ENCODE results near the gene QPRT.
"Not testable (repeated sequence)": the region's sequence is repeated elsewhere in the genome, so short reads cannot be mapped to it uniquely, and the experiment has no call there.

QPRT gene

DNA sequence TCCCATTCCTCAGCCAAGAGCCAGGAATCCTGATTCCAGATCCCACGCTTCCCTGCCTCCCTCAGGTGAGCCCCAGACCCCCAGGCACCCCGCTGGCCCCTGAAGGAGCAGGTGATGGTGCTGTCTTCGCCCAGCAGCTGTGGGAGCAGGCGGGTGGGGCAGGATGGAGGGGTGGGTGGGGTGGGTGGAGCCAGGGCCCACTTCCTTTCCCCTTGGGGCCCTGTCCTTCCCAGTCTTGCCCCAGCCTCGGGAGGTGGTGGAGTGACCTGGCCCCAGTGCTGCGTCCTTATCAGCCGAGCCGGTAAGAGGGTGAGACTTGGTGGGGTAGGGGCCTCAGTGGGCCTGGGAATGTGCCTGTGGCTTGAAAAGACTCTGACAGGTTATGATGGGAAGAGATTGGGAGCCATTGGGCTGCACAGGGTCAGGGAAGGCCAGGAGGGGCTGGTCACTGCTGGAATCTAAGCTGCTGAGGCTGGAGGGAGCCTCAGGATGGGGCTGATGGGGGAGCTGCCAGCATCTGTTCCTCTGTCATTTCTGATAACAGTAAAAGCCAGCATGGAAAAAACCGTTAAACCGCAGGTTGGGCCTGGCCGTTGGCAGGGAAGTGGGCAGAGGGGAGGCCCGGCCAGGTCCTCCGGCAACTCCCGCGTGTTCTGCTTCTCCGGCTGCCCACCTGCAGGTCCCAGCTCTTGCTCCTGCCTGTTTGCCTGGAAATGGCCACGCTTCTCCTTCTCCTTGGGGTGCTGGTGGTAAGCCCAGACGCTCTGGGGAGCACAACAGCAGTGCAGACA lies 15.8 kb upstream of the QPRT start, which contains the start of gene SPN:
Gene SPN (plus strand): TSS at position 232 of the 791 bp plus-strand sequence. CDS start 482 bp downstream, at position 714.
- no peak for DNase-seq

DNA sequence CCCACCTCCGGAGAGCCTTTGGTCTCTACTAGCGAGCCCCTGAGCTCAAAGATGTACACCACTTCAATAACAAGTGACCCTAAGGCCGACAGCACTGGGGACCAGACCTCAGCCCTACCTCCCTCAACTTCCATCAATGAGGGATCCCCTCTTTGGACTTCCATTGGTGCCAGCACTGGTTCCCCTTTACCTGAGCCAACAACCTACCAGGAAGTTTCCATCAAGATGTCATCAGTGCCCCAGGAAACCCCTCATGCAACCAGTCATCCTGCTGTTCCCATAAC lies 15.2 kb upstream of the QPRT start:
- DNase-seq: no peak

DNA sequence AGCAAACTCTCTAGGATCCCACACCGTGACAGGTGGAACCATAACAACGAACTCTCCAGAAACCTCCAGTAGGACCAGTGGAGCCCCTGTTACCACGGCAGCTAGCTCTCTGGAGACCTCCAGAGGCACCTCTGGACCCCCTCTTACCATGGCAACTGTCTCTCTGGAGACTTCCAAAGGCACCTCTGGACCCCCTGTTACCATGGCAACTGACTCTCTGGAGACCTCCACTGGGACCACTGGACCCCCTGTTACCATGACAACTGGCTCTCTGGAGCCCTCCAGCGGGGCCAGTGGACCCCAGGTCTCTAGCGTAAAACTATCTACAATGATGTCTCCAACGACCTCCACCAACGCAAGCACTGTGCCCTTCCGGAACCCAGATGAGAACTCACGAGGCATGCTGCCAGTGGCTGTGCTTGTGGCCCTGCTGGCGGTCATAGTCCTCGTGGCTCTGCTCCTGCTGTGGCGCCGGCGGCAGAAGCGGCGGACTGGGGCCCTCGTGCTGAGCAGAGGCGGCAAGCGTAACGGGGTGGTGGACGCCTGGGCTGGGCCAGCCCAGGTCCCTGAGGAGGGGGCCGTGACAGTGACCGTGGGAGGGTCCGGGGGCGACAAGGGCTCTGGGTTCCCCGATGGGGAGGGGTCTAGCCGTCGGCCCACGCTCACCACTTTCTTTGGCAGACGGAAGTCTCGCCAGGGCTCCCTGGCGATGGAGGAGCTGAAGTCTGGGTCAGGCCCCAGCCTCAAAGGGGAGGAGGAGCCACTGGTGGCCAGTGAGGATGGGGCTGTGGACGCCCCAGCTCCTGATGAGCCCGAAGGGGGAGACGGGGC lies 14.7 kb upstream of the QPRT start:
- DNase-seq: no peak

DNA sequence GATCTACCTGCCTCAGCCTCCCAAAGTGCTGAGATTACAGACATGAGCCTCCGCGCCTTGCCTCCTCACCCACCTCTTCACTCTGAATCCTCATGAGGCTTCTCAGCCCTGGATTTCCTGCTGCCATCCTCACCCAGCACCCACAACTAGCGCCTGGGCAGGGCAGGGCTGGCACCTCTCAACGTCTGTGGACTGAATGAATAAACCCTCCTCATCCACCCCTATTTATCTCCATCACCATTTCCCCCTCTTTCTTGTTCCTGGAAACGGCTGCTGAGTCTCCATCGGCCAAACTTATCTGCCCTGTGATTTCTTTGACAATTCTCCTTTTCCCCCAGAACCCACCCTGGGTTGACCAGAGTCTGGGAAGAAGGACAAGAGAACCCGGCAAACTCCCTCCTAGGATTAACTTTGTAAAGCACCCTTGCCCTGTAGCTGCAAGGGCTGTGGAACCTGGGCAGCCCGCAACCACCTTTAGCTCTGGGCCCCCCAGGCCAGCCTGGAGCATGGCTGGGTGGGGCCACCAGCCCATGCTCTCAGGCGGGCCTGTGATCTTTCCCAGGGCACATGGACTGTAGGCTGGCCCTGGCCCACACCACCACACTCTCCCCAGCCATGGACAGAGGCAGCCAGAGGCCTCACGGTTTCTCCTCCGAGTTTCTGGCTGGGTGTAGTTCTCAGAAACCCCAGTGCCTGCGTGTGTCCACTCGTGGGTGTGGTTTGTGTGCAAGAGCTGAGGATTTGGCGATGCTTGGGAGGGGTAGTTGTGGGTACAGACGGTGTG lies 13.5 kb upstream of the QPRT start:
- no peak for DNase-seq

DNA sequence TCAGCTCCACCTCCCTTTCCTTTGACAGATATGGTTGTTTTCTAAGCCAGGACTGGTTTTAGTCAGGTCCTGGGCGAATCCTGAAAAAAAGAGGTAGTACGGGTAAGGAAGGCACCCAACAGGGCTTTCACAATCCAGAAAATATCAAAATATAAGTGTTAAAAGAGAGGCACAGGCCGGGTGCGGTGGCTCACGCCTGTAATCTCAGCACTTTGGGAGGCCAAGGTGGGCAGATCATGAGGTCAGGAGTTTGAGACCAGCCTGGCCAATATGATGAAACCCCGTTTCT lies 11.7 kb upstream of the QPRT start:
- DNase-seq: not testable (repeated sequence)

DNA sequence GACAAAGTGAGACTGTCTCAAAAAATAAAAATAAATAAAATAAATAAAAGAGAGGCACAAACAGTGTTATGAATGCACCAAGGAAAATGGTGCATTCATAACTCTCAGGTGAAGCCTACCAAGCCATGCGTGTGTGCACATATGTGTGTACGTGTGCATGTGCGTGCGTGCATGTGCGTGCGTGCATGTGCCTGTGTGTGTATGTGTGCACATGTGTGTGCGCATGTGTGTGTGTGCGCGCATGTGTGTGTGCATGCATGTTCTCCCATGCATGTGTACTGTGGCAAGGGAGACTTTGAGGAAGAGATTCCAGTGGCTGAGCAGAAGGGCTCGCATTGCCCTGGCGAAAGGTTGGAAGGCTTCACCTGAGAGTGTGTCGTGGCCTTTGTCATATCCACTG lies 11.2 kb upstream of the QPRT start:
- DNase-seq: no peak

DNA sequence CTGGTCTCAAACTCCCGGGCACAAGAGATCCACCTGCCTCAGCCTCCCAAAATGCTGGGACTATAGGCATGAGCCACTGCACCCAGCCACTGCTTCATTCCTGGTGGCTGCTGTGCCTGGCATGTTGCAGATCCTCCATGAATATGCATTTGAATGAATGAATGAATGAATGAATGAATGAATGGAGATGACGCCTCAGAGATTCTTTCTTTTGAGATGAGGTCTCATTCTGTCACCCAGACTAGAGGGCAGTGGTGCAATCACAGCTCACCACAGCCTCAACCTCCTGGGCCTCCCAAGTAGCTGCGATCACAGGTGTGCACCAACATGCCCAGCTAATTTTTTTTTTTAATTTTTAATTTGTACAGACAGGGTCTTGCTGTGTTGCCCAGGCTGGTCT lies 10.7 kb upstream of the QPRT start:
- no peak for DNase-seq

DNA sequence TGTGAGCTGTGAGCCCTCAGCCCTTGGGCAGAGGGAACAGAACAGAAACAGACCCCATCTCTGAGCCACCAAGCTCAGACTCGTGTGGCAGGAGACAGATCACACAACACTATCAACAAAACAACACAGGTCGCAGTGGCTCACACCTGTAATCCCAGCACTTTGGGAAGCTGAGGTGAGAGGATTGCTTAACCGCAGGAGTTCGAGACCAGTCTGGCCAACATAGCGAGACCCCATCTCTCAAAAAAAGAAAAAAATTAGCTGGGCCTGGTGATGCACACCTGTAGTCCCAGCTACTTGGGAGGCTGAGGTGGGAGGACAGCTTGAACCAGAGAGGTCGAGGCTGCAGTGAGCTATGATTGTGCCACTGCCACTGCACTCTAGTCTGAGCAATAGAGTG lies 5.5 kb upstream of the QPRT start:
- no peak for DNase-seq

DNA sequence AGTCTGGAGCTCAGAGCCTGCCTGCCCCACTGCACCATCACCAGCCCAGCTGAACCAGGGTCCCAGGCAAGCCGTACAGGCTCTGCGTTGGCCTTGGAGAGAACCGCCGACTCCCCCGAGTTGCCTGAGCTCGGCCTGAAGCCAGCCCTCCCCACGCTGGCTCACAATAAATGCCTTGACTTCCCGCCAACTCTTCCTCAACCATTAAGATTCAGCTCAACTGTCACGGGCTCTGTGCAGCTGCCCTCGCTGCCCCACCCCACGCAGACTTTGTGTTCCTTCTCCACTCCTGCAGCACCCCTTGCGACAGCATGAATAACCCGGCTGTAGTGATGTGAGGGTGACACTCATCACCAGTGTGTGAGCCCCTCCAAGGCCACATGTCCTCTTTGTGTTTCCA lies 4.8 kb upstream of the QPRT start:
- no peak for DNase-seq

DNA sequence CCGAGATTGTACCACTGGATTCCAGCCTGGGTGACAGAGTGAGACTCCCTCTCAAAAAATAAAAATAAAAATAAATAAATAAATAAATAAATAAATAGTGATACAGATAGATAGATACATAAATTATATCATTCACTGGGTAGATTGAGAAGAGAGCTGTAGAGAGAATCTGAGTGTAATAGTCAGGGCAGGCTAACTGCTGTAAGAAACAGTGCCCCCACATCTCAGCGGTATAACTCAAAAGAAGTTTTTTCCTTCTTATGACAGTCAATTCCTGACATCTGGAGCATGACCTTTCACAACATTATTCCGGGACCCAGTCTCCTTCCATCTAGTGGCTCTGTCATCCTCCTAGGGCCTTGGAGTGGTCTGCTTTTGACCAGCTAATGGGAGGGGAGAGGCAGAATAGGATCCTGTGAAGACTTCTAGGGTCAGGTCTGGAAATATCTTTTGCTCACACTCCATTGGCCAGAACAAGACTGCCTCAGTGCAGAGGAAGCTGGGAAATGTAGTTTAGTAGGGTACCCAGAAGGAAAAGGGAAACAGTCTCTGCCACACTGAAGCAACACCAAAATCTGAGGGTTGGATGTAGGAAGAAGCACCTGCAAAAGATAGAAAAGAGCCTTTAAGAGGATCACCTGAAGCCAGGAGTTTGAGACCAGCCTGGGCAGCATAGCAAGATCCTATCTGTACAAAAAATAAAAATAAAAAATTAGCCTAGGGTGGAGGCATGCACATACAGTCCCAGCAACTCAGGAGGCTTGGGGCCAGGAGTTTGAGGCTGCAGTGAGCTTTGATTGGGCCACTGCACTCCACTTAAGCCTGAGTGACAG lies 3.0 kb upstream of the QPRT start:
- peak; percentile 53 for DNase-seq

DNA sequence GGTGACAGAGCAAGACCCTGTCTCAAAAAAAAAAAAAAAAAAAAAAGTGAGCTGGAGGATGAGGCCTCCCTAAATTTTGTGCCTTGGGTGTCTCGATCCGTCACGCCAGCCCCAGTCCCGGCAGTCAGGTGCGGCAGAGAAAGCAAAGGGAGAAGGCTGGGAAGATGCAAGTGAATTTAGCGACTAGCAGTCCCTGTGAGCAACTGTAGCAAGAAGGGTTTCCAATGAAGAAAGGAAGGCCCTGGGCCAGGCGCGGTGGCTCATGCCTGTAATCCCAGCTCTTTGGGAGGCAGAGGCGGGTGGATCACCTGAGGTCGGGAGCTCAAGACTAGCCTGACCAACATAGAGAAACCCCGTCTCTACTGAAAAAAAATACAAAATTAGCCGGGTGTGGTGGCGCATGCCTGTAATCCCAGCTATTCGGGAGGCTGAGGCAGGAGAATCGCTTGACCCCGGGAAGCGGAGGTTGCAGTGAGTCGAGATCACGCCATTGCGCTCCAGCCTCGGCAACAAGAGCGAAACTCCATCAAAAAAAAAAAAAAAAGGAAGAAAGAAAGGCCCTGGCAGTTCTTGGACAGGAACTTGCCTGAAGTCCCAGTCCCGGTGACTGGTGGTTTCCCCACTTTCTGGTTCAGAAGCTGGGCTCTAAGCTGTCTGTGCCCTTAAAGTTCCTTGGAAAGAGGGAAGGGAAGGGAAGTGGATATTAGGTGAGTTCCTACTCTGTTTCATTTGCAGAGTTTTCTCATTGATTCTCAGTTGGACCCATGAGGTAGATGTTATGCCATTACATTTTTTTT lies 1.8 kb upstream of the QPRT start:
- no peak for DNase-seq

DNA sequence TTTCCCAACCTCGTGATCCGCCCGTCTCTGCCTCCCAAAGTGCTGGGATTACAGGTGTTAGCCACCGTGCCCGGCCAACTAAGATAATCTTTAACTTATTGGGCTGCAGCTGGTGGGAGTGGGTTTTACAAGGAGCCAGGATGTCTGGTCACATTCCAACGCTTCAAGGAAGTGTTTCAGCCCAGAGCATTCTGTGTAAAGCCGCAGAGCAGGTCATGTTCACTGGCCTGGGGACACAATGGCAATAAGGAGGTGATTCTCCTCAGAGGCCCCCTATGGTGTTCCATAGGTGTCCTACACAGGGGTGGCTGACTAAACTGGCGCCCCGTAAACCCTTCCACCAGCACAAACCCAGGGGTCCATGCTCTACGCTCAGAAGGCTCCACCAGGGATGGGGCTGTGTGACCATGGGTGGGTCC lies 1.2 kb downstream of the QPRT start:
- DNase-seq: peak; percentile 42

DNA sequence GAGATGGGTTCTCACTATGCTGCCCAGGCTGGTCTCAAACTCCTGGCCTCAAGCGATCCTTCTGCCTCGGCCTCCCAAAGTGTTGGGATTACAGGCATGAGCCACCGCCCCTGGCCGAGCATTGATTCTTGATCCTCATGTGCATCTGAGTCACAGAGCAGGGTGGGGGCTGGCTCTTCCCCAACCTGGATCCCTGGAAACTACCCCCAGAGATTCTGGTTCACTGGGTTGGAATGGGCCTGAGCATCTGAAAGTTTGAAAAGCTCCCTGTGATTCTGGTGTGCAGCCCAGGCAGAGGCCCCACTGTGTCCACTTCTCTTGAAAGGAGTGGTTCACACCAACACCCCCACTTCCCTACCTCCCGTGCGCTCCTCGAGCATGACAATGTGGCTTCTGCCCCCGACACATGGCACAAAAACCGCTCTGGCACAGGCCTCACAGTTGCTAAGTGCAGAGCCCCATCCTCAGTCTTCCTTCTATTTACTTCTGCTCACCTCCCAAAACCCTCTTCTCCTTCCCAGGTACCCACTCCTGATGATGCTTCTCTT lies 4.6 kb downstream of the QPRT start:
- no peak for DNase-seq

DNA sequence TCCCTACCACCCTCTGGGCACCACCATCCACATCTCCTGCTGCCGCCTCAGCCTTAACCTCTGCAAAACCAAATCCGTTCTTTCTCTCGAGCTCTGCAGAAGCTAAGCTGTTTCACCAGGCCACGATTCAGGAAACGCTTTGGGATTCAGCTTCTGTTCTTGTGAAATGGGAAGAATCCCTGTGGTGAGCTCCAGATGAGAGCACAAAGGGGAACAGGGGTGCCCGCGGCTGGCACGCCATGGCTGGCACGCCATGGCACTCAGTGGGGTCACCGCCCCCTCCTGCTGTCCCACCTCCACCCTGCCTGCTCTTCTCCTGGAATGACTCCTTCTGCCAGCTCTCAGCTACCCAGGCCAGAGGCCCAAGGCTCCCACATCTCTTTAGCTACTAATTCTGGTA lies 5.7 kb downstream of the QPRT start:
- no peak for DNase-seq

DNA sequence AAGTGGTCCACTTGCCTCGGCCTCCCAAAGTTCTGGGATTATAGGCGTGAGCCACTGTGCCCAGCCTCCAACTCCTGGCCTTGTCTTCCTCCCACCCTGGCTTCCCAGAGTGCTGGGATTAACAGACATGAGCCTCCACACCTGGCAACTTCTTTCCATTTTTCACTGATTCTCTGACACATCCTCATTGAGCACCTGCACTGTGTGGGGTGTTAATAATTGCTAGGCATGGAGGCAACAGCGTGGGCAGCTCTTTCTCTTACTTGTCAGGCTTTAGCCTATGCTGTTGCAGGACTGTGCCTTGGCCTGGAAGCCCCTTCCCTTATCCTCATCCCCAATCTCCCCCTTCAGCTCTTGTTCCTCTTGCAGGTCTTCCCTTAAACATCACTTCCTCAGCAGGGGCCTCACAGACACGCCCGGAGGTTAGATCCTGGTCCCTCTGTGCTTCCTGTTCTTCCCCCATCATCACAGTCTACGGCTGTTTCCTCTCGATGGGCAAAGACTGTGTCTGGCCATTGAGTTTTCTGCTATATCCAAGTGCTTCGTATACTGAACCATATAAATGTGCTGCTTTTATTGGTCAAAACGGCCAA lies 7.9 kb downstream of the QPRT start:
- no peak for DNase-seq

DNA sequence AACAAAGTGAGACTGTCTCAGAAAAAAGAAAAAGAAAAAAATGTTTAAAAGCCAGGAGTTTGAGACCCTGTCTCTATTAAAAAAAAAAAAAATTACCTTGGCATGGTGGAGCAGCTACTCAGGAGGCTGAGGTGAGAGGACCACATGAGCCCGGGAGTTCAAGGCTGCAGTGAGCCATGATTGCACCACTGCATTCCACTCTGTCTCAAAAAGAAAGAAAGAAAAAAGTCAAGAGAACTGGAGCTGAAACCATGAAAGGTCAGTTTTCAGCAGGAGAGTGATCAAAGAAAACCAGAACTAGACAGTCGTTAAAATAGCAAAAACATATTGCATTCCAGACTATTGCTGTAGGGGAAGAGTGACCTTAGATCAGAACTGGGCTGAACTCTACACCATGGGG lies 8.8 kb downstream of the QPRT start:
- no peak for DNase-seq

DNA sequence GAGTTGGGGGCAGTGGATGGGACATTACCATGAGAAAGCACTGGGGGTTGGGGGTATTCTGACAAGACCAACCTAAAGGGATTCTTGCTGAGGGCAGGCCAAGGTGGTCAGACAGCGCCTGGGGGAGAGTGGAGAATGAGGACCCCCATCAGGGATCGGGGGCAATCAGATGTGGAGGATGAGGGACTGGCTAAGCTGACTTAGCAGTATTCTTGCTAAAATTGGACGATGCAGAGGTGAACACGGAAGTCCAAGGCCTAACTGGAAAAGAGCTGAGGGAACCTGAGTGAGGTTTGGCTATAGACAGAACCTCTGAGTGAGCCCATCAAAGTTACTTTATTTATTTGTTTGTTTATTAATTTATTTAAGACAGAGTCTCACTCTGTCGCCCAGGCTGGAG lies 9.2 kb downstream of the QPRT start:
- DNase-seq: no peak

DNA sequence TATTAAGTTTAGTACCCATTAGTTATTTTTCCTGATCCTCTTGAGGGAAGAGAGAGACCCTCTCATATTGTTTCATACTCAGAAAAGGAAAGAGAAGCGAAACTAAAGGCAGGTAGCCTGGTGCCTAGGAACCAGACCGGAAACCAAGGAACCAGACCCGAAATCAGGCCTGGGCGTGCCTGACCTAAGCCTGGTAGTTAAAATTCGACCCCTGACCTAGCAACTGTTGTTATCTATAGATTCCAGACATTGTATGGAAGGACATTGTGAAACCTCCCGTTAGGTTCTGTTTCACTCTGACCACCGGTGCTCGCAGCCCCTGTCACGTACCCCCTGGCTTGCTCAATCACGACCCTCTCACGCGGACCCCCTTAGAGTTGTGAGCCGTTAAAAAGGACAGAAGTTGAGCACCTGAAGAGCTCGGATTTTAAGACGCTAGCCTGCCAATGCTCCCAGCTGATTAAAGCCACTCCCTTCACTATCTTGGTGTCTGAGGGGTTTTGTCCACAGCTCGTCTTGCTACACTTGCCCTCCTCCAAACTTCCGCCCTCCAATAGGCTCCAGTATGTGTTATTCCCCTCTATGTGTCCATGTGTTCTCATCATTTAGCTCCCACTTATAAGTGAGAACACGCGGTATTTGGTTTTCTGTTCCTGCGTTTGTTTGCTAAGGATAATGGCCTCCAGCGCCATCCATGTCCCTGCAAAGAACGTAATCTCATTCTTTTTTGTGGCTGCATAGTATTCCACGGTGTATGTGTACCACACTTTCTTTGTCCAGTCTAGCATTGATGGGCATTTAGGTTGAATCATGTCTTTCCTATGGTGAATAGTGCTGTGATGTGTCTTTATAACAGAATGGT lies 10.7 kb downstream of the QPRT start:
- DNase-seq: not testable (repeated sequence)

DNA sequence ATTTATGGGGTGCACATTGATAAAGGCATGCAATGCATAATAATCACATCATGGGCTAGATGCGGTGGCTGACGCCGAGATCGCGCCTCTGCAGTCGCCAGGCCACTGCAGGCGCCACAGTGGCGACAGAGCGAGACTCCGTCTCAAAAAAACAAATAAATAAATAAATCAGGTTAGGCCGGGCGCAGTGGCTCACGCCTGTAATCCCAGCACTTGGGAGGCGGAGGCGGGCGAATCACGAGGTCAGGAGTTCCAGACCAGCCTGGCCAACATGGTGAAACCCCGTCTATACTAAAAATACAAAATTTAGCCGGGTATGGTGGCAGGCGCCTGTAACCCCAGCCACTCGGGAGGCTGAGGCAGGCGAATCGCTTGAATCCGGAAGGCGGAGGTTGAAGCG lies 13.6 kb downstream of the QPRT start:
- DNase-seq: not testable (repeated sequence)

Measured in DMS53 (cell line).